CD4-positive, alpha-beta T cell treated with Interferon gamma for 1 hour (primary cell): Measurements from ENCODE around the gene INCENP.

Experiments
- DNase-seq: peaks from one replicate; pipeline ENCODE4 v3.0.0-alpha.2; 2020

The INCENP gene

GRCh38 chr11:62124186-62125113 is 639 bp downstream of the INCENP start:
- no peak for DNase-seq

DNA sequence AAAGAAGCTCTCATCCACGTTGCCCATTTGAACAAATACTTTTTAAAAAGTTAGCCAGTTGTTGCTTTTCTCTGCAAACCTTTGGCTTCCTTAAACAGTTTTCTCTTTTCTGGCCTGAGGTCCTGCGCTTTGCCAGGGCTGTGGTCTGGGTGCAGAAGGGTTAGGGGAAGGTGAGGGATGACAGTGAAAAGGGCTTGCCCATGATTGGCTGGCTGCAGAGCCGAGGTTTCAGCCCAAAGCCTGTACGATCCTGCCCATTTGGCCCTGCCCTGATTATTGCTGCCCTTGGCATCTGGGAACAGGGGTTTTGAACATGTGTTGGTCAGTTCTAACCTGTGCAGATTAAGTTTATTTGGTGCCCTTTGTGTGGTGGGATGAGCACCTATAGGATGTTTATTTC is 1.5 kb downstream of the INCENP start:
- no peak for DNase-seq

- no peak for DNase-seq
Observed at GRCh38 chr11:62125881-62126280, 2.1 kb downstream of the INCENP start.

- DNase-seq = no peak
Observed at GRCh38 chr11:62127426-62127825, 3.6 kb downstream of the INCENP start.

DNA sequence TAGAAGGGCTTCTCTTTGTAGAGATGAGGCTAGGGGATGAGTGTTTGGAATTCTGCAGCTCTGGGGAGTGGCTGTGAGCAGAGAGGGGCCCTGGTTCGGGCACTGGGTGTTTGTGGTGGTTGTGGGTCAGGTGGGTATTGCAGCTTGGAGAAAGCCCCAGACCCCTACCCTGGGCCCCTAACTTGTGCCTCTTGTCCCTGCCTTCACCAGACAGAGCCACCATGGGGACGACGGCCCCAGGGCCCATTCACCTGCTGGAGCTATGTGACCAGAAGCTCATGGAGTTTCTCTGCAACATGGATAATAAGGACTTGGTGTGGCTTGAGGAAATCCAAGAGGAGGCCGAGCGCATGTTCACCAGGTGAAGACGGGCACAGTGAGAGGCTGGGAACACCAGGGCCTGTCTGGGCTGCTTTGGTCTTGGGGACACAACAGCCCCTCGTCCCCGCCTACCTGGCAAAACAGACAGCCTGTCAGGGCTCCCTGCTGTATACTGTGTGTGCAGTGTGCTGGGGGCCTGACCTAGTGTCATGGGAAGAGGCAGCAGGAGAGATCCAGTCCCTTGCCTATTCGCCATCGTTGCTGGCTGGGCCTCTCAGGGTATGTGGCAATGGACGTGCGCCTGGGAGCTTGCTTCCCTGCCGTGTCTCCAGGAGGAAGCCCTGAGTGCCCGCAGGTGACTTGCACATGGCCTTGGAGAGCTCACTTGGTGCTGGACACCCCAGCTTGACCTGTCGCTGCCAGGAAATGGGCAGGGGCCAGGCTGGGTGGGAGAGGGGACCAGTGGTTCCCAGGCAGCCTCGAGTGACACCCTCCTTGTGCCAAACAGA is 4.3 kb downstream of the INCENP start:
- no peak for DNase-seq

GRCh38 chr11:62128835-62129234 is 5.0 kb downstream of the INCENP start:
- DNase-seq = no peak

GRCh38 chr11:62129590-62130282 is 5.9 kb downstream of the INCENP start:
- DNase-seq = no peak

DNA sequence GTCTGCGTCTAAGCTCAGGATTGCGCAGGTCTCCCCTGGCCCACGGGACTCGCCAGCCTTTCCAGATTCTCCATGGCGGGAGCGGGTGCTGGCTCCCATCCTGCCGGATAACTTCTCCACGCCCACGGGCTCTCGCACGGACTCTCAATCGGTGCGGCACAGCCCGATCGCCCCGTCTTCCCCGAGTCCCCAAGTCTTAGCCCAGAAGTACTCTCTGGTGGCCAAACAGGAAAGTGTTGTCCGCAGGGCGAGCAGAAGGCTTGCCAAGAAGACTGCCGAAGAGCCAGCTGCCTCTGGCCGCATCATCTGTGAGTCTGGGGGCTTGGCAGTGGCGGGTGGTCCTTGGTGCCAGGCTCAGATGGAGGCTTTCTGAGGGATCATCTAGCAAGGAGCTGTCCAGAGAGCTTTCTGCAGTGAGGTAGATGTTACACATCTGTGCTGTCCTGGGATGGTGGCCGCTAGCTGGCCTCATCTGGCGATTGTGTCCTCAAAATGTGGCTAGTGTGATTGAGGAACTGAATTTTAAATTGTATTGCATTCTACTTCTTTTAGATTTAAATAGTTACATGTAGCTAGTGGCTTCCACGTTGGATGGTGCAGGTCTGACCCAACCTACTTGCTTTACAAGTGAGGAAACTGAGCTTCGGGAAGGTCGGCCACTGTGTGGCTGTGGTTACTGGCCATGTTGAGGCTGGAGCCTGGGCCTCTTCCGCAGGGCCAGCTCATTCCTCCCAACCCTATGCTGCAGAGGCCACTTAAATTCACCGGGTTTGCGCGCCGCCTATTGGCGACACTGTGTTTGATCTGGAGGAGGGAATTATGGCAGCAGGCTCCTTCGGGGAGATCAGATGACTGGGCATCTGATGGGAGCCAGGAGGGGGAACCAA is 6.7 kb downstream of the INCENP start:
- no peak for DNase-seq

DNA sequence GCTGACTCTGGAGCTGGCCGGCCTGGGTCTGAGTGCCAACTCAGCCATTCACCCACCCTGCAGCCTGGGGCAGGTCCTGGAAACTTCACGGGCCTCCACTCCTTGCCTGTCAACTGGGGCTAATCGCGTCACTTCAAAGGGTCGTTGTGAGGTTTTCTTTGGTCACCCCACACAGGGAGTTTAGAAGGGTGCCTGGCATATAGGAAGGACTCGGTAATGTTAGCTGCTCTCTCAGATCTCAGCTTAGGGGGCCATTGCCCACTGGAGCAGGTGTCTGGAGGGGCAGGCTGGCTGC is 7.3 kb downstream of the INCENP start:
- no peak for DNase-seq

- DNase-seq = no peak
Observed at GRCh38 chr11:62132191-62132590, 8.4 kb downstream of the INCENP start.

- no peak for DNase-seq
Observed at GRCh38 chr11:62132689-62133293, 9.0 kb downstream of the INCENP start.

GRCh38 chr11:62133328-62134065 is 9.7 kb downstream of the INCENP start:
- DNase-seq = no peak

DNA sequence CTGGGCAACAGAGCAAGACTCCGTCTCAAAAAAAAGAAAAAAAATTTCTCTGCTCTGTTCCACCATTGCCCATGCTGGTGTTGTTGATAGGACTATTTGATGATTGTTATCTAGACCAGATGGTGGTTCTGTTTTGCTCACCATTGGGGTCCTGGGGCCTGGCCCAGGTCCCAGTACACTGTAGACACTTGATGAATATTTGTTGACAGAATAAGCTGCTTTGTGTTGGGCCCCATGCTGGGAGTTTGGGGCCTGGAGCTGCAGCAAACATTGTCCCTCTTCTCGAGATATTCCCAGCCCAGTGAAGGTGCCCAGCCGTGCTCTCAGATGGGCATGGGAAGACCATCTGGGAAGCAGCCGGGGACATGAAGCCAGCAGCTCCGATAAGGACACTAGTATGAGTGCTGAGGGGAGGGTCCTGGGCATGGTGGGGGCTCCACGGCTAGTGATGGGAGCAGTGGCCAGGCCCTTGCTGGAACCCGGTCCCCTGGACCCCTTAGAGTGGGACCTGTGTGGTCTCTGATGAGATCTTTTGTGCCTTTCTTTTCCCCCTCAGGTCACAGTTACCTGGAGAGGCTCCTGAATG is 13.6 kb downstream of the INCENP start:
- no peak for DNase-seq

DNA sequence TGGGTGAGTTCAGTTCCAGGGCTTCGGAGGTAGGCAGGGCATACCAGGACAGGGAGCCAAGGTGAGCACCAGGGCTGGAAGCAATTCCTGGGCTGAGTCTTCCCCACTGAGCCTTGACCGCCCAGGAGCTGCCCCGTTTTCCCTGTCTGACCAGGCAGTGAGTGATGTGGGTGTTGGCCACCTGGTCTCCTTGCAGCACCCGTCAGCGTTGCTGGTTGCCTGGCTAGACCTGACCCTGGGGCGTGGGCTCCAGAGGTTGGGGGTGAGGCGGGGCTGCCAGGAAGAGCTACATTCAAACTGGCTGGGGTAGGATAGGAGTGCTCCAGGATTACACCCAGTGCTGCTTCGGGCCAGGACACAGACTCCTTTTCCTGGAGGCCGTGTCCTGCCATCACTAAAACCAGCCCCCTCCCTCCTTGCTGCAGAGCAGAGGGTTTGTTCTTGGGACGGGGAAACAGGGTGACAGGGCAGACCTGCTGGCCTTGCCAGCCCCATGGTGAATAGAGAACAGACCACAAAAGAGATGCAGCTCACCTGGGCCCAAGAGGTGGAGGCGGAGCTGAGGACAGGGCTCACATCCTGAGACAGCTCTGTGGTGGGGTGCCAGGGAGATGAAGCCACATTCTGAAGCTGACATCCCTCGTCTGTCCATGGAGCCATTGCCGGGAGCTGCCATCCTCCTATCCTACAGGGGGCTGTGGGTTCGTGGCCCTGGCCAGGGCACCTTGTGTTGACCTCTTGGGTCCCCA is 14.2 kb downstream of the INCENP start:
- DNase-seq = no peak

- DNase-seq = no peak
Observed at GRCh38 chr11:62138630-62139425, 15.0 kb downstream of the INCENP start.

DNA sequence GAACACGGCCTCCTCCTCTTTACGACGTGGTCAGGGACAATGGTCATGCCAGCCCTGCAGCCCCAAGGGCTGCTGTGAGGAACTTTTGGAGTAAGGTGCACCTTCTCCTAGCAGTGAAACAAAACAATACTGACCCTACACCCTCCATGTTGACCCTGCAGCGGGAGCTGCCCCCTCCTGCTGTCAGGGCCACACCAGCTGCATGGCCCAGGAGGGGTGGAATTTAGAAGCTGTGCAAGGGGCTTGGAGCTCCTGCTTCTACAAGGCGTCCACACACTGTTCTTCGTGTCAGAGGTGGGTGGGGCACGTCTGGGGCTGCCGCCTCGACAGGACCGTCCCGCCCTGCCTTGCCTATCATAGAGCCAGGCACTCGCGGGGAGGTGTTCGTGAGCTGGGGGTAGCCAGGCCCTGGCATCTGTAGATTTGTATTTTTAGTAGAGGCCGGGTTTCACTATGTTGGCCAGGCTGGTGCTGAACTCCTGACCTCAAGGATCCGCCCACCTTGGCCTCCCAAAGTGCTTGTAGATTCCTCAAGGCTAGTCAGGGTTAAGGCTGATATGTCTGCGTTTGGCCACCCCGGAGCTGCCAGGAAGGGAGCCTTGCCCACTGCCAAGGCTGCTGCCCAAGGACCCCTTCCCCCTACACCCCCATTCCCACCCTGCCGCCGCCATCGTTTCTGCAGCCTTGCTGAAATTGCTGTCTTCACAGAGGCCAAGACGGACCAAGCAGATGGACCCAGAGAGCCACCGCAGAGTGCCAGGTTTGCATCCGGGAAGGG is 15.9 kb downstream of the INCENP start:
- no peak for DNase-seq

GRCh38 chr11:62140304-62141110 is 16.7 kb downstream of the INCENP start:
- DNase-seq = no peak
